Nephron progenitor cell (in vitro differentiated cells): Measurements from ENCODE around the gene MED12L.

Experiments used
- DNase-seq: peaks from one replicate; pipeline ENCODE4 v3.0.0; 2021
- H3K27ac Mint-ChIP-seq: 2 replicates; pipeline ENCODE4 v1.8.0; 2021; ENCODE audit warnings: mild to moderate bottlenecking, moderate library complexity, mixed read lengths
- H3K27me3 Mint-ChIP-seq: 2 replicates; pipeline ENCODE4 v1.8.0; 2021; ENCODE audit warnings: mild to moderate bottlenecking, low read depth, mixed read lengths; ENCODE audit not compliant: poor library complexity
- H3K36me3 Mint-ChIP-seq: 2 replicates; pipeline ENCODE4 v1.8.0; 2021; ENCODE audit warnings: low read depth, mixed read lengths
- H3K4me1 Mint-ChIP-seq: 2 replicates; pipeline ENCODE4 v1.8.0; 2021; ENCODE audit warnings: mixed read lengths
- H3K4me3 Mint-ChIP-seq: 2 replicates; pipeline ENCODE4 v1.8.0; 2021; ENCODE audit warnings: mild to moderate bottlenecking, moderate library complexity, mixed read lengths
- H3K9me3 Mint-ChIP-seq: 2 replicates; pipeline ENCODE4 v1.8.0; 2021; ENCODE audit warnings: mild to moderate bottlenecking, moderate library complexity, mixed read lengths
- CTCF ChIP-seq: fragments of 200-600 bp; sonication (generic); IDR thresholded peaks from 2 replicates; pipeline ENCODE4 v1.5.0; 2021; ENCODE audit warnings: antibody characterized with exemption

MED12L gene

GRCh38 chr3:151085227-151085888 lies at the start of gene MED12L:
MED12L (plus strand) TSS chr3:151085664; CDS start chr3:151086927, 1,263 bp downstream.
- Mint-ChIP-seq H3K4me3 (peak within 1 kb of the TSS; percentile 91), H3K4me1 (peaks cover 39% of the 10 kb centered on the region), H3K36me3 (peaks cover 8% of the 10 kb centered on the region), H3K27me3 (peaks cover 20% of the 10 kb centered on the region), H3K27ac (no peak within 1 kb of the TSS), H3K9me3 (no peaks in the 10 kb centered on the region)
- DNase-seq: peak; percentile 88
- TF ChIP-seq CTCF: no peak

GRCh38 chr3:151037746-151038477 lies 47.6 kb upstream of the MED12L start:
- DNase-seq: no peak
- H3K27me3 Mint-ChIP-seq: no peaks in the 10 kb centered on the region

GRCh38 chr3:151044706-151045105 lies 40.8 kb upstream of the MED12L start:
- Mint-ChIP-seq H3K27ac (no peak overlapping the region), H3K9me3 (peaks cover 2% of the 10 kb centered on the region), H3K4me1 (peaks cover 10% of the 10 kb centered on the region), H3K4me3 (no peak overlapping the region), H3K27me3 (peaks cover 9% of the 10 kb centered on the region), H3K36me3 (no peaks in the 10 kb centered on the region)
- no peak for TF ChIP-seq CTCF
- DNase-seq: no peak

More at GRCh38 chr3:151037746-151038477, 47.6 kb upstream of the MED12L start:
- Mint-ChIP-seq H3K4me1 (no peaks in the 10 kb centered on the region), H3K27ac (peak overlapping the region; percentile 43), H3K4me3 (no peak overlapping the region), H3K36me3 (no peaks in the 10 kb centered on the region), H3K9me3 (peaks cover 3% of the 10 kb centered on the region)
- no peak for TF ChIP-seq CTCF

- Mint-ChIP-seq H3K27me3 (peaks cover 9% of the 10 kb centered on the region), H3K4me1 (peaks cover 10% of the 10 kb centered on the region), H3K36me3 (no peaks in the 10 kb centered on the region), H3K4me3 (no peak overlapping the region), H3K9me3 (no peaks in the 10 kb centered on the region), H3K27ac (no peak overlapping the region)
- no peak for TF ChIP-seq CTCF
- no peak for DNase-seq
Measured at GRCh38 chr3:151047636-151048035, 37.8 kb upstream of the MED12L start.

- DNase-seq: no peak
- H3K27ac Mint-ChIP-seq: no peak overlapping the region
- H3K27me3 Mint-ChIP-seq: peaks cover 7% of the 10 kb centered on the region
- no peak for TF ChIP-seq CTCF
- no peak overlapping the region for H3K4me3 Mint-ChIP-seq
- H3K4me1 Mint-ChIP-seq: no peaks in the 10 kb centered on the region
- no peaks in the 10 kb centered on the region for H3K36me3 Mint-ChIP-seq
- H3K9me3 Mint-ChIP-seq: no peaks in the 10 kb centered on the region
Measured at GRCh38 chr3:151051533-151051932, 33.9 kb upstream of the MED12L start.
